Left renal cortex interstitium (tissue), 4 donors: ENCODE results near the gene METTL26. TPM values are rescaled to one million over a fixed set of nuclear protein-coding genes. Genes with fewer than 3 reads are reported as not detected.

Experiments used
- DNase-seq, 4 donors: peaks; one replicate each; pipeline ENCODE4 v3.0.0-alpha.2; 2013; ENCODE audit warnings: low read depth in 4 of 4, low spot score in 2 of 4, missing footprints in 1 of 4
- polyA plus RNA-seq, 4 donors: library from polyadenylated mRNA; unstranded; fragments of 120-200 nt; gene quantifications; one replicate each; pipeline ENCODE4 v1.2.1, GENCODE V29; 2013; ENCODE audit not compliant: insufficient read length in 4 of 4

METTL26 gene
- polyA plus RNA-seq = 10 to 100 TPM; 40.1 to 81.6 (median 60.1) TPM

GRCh38 chr16:636206-637080 is at the start of gene METTL26:
Gene METTL26 (minus strand): TSS chr16:636305. CDS start chr16:636290, 15 bp downstream.
- DNase-seq = peak; percentile 83 to 91 (median 87)

GRCh38 chr16:684961-685696 is 49.0 kb upstream of the METTL26 start:
- no peak for DNase-seq

- DNase-seq = peak in 3 of 4 donors; percentile 79 to 91 (median 89)
These were observed 48.1 kb upstream of the METTL26 start, which contains the start of gene JMJD8 for GRCh38 chr16:684071-684794. Gene JMJD8 (minus strand): TSS chr16:684334. CDS start chr16:684319, 15 bp downstream.

- no peak for DNase-seq
These were observed 47.4 kb upstream of the METTL26 start for GRCh38 chr16:683396-684070.

GRCh38 chr16:682493-683395 is 46.6 kb upstream of the METTL26 start:
- no peak for DNase-seq

- DNase-seq = no peak
These were observed 45.8 kb upstream of the METTL26 start for GRCh38 chr16:681746-682427.

GRCh38 chr16:680967-681745 is 45.1 kb upstream of the METTL26 start:
- DNase-seq = no peak

GRCh38 chr16:680625-680945 is 44.5 kb upstream of the METTL26 start:
- DNase-seq = no peak

GRCh38 chr16:679814-680624 is 43.9 kb upstream of the METTL26 start, which contains the start of gene STUB1:
Gene STUB1 (plus strand): TSS chr16:680410. CDS start chr16:680526, 116 bp downstream.
- peak in 3 of 4 donors; percentile 55 to 69 (median 59) for DNase-seq

- peak in 3 of 4 donors; percentile 32 to 52 (median 39) for DNase-seq
These were observed 43.0 kb upstream of the METTL26 start for GRCh38 chr16:678858-679813.

GRCh38 chr16:678209-678857 is 42.2 kb upstream of the METTL26 start:
- DNase-seq = no peak

- DNase-seq = no peak
These were observed 41.4 kb upstream of the METTL26 start for GRCh38 chr16:677316-678190.

- DNase-seq = no peak
These were observed 40.8 kb upstream of the METTL26 start for GRCh38 chr16:676913-677312.

- no peak for DNase-seq
These were observed 40.4 kb upstream of the METTL26 start for GRCh38 chr16:676565-676902.
